ENCODE results near the gene PRLR.
"Not testable (repeated sequence)": the region's sequence is repeated elsewhere in the genome, so short reads cannot be mapped to it uniquely, and the experiment has no call there.

PRLR gene

DNA sequence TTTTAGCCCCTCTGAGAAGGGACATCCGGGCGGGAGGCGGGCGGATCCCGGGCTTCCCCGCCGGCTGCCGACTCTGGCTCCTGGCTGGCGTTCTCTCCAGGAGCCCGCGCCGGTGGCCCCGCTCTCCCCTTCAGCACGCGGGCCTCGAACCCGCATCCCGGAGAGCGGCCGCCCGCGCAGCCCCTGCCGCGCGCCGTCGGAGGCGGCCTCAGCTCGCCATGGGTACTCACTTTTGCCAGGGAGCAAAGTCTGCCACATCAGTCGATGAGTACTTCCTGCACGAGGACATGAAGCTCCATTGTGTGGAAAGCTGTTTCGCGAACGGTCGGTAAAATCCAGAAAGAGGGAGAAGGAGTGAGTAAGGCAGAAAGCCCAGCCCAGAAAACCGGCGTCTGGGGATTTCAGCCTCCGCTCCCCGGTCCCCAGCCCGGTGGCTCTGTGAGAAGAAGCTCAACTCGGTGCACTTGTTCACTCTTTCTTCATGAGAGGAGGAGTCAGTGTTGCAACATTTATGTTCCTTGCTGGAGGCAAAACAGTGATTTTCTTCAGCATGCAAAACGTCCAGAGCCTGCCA lies at the start of gene PRLR:
Gene PRLR (minus strand): TSS at position 450 of the 574 bp plus-strand sequence. CDS start 140,867 bp downstream, outside the sequence.
- DNase-seq (ENCODE audit: low read depth) = no peak

DNA sequence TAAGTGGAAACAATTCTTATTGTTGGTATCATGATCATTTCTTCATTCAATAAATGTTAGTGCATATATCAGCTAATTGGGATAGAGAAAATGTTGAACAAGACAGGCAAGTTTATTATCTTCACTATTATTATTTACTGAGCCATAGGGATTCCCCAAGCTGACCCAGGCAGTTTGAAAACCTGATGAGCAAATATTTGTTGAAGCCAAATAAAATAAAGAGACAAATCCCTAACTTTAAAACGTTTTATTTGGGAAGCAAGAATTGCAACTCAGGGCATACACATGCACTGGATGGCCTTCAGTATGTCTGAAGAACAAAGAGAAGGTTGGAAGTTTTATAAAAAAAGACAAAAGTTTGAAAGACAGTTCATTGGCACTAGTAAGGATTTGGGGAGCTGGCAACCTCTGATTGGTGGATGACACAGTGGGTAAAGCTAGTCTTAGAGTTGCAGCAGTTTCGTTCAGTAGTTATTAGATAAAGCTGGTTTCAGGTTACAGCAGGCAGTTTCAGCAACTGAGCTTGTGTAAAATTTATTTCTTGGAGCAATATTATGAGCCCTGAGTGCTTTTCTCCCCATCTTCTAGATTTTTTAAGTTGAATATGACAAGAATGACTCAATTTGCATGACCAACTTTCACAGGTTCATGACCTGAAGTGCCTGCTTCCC lies 44.7 kb upstream of the PRLR start:
- no peak for DNase-seq (ENCODE audit: low read depth)

DNA sequence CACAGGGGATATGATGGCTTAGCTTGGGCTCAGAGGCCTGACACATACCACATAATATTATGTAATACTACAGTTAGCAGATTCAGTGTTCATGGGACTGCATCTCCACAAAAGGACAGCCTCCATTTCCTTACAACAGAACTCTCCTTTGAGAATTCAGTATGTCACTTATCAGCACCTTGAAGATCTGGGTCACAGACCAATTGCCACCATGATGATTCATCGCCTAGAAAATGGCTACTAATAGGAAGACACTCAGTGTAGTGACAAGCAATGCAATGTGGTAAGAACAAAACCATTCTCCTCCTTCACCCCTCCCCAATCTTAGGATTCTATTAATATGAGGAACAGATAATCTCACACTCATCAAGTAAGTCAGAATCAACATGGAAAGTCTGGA lies 38.7 kb upstream of the PRLR start:
- no peak for DNase-seq (ENCODE audit: low read depth)

DNA sequence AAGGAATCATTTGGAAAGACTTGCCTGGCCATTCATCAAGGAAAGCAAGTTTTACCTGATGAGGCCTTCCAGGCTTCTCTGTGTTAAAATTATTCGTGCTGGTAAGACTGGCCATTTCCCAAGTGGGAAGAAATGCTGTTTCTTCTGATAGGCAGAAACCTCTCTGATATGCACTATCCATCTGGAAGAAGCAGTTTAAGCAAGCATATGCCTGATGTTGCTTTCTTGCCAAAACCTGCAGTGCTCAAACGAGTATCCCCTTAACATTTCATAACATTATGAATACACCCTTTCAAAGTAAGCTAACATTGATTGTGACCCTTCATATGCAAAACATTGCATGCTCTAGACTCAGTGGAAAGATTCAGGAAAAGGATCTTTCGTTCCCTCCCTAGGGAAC lies 36.0 kb upstream of the PRLR start:
- DNase-seq (ENCODE audit: low read depth) = no peak

DNA sequence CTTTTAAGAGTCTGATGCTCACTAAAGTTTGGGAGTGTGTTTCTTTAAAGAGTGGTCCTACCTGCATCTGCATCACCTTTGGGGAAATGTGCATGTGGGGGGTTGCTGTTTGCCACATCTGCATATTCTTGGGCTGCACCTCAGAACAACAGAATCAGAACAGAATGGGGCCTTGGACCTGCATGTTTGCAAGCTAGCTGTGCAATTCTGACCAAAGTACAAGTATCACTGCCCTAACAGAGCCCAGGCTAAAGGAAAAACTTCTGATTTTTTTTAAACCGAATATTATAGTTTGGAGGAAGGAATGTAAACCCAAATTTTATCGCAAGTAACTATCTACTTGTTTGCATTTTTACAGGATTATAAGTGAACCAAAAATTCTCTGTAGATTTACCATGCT lies 34.2 kb upstream of the PRLR start:
- no peak for DNase-seq (ENCODE audit: low read depth)

DNA sequence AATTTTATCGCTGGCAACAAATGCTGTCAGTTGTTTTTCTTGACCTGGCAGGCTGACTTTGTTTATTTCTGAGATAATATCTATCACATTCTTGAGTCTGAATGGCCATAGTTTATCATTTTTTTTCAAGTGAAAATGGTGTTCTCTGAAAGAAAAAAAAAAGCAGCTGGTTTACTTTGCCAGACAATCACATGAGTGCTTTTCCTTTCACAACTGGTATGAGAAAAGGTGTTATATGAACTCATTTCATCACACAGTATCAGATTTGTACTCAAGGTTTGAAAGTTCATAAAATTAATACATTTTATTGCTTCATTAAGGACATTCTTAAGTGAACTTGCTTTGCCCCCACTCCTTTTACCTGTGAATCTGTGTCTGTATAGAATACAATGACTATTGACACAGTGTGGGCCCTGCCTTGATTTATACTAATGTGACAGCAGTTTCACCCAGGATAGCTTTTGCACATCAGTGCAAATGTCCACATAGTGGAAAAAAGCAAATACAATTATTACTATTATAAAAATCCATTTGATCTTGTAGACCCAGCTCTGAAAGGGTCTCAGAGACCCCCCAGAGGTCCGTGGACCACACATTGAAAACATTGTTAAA lies 33.1 kb upstream of the PRLR start:
- DNase-seq (ENCODE audit: low read depth) = no peak

DNA sequence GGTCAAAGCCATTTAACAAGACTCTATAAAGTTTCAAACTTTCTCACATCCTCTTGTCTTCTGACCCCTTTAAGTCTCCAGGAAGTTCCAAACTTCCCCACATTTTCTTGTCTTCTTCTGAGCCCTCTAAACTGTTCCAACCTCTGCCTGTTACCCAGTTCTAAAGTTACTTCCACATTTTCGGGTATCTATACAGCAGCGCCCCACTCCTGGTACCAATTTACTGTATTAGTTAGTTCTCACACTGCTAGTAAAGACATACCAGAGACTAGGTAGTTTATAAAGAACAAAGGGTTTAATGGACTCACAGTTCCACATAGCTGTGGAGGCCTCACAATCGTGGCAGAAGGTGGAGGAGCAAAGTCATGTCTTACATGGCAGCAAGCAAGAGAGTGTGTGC lies 23.3 kb upstream of the PRLR start:
- DNase-seq (ENCODE audit: low read depth) = no peak

DNA sequence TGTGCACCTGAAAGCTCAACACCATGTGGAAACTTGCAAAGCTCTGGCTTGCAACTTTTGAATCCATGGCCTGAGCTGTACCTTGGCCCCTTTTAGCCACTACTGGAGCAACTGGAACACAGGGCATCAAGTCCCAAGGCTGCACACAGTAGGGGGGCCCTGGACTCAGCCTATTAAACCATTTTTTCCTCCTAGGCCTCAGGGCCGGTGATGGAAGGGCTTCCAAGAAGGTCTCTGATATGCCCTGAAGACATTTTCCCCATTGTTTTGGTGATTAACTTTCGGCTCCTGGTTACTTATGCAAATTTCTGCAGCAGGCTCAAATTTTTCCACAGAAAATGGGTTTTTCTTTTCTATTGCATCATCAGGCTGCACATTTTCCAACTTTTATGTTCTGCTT lies 22.7 kb upstream of the PRLR start:
- no peak for DNase-seq (ENCODE audit: low read depth)

DNA sequence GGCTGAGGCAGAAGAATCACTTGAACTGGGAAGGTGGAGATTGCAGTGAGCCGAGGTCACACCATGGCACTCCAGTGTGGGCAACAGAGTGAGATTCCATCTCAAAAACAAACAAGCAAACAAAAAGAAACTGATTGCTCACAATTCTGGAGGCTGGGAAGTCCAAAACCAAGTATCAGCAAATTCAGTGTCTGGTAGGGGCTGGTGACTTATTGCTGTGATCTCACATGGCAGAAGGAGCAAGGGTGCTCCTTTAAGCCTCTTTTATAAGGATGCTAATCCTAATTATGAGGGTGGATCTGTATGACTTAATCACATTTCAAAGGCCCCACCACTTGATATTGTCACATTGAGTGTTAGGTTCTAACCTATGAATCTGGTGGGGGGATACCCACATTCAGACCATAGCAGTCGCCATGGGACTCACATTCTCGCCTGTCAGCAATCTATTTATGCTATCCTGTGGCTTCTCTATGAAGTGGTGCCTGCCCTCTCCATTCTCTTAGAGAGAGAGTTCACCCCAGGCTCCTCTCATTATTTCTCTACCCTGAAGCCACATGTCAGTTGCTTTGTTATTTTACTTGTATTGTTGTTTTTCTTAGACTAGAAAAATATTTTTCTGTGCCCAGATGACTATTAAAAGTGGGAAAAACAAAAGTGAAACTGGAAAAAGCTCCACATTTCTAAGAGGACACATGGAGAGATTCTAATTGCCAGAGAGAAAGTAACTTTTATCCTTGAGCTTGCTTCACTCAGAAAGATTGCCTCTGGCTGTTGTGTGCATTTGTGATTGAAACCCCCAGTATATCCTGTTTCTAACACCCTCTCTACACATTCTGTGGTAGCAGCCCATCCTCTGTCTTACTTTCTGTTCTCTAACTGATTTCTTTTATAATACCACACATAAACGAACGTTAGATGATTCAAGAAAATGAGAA lies 18.8 kb upstream of the PRLR start:
- no peak for DNase-seq (ENCODE audit: low read depth)

DNA sequence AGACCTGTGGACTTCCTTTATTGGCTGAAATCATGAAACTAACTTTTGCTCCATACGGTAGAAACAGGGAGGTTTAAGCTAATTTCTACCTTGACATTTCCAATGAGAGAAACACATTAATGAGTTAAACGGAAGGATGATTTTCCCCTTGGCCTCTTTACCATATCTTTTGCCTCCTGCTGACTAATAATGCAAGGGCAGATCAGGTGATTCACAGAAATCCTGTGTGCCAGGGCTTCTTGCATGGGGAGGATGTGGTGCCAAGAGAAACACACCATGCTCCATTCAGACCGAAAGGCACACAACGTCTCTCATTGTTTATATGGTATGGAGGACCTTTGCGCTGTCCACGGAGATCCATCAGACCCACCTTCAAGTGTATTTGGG lies 17.4 kb upstream of the PRLR start:
- DNase-seq (ENCODE audit: low read depth) = no peak

DNA sequence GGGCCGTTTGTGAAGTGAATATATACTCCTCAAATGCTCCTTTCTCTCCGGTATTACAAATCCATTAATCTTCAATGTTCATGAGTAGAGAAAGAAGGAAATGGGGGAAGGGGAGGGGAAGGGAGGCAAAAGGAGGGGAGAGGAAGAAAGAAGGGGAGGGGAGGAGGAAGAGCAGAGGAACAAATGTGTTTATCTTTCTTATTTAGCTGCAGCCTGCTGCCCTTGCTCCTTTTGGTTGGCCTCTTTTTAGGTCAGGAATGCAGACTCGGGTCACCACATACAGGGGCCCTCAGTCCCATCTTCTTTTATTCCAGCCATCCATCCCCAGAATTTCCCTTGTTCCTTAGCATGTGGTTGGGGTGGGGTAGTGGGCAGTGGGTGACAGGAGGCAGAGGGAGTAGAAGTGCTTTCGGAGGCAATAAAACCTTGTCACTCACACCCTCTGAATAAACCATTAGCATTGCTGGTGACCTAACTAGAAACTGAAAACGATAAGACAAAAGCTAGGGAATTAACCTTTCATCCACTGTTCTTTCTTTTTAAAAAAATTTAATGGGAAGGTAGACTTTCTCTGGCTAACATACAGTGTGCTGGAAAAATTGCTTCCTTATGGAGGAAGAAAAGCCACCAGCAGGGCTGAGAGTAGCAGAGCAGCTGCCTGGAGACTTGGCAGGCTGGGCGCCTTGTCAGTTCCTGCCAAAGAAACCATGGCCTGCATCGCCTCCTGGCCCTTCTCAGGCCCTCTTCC lies 16.8 kb upstream of the PRLR start:
- no peak for DNase-seq (ENCODE audit: low read depth)

DNA sequence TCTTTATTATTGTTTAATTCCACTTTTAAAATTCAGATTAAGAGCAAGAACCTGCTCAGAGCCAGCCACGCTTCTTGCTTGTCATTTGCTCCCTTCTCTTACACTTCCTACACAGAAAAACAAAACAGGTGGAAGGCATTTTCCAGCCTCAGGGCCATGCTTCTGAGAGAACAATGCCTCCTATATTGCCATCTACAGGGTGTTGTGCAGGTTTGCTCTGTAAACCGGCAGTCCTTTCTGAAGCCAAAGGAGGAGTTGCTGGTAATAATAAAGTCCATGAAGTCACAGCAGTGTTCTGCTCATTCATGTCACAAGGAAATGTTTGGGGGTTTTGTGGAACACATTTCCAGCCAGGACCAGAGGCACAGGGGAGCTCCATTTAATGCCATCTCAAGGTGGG lies 16.1 kb upstream of the PRLR start:
- no peak for DNase-seq (ENCODE audit: low read depth)

DNA sequence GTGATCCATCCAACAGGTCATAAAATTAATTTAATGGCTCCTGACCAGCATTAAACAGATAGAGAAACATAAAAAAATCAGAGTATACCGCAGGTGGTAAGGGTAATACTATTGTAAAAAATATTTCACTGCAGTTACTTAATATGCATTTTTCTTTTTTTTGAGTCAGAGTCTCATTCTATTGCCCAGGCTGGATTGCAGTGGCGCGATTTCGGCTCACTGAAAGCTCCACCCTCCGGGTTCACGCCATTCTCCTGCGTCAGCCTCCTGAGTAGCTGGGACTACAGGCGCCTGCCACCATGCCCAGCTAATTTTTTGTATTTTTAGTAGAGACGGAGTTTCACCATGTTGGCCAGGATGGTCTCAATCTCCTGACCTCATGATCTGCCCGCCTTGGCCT lies 15.1 kb upstream of the PRLR start:
- DNase-seq (ENCODE audit: low read depth) = not testable (repeated sequence)

DNA sequence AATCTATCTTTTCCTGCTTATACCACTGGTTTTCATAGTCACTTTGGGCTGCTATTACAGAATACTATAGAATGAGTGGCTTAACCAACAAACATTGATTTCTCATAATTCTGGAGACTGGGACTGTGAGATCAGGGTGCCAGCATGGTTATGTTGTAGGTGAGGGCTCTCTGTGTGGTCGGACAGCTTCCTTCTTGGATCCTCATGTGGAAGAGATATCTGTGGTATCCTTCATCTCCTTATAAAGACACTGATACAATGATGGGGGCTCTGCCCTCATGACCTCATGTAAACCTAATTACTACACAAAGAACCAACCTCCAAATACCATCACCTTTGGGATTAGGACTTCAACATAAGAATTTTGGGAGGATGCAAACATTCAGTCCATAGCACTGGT lies 13.9 kb upstream of the PRLR start:
- DNase-seq (ENCODE audit: low read depth) = no peak

DNA sequence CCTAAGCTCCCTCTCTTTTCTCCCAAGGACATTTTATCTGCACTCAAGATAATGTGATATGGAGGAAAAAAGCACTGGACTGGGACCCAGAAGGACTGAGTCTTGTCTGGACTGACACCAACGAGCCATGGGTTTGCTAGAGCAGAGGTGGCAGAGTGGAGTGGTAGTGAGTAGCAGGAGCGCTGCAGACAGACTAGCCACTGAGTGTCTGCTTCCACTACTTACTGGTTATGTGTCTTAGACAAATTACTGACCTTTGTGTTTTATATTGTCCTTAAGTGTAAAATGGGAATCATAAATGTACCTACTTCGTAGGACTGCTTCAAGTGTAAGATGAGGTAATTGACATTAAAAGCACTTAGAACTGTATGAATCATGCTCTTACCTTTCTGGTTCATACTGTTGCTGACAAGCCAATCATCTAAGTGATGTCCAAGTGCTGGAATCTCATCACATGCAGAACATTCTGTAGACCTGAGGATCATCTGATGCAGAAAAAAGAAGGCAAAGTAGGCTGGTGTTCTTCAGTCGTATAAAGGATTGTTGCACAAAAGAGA lies 12.5 kb upstream of the PRLR start:
- DNase-seq (ENCODE audit: low read depth) = no peak

DNA sequence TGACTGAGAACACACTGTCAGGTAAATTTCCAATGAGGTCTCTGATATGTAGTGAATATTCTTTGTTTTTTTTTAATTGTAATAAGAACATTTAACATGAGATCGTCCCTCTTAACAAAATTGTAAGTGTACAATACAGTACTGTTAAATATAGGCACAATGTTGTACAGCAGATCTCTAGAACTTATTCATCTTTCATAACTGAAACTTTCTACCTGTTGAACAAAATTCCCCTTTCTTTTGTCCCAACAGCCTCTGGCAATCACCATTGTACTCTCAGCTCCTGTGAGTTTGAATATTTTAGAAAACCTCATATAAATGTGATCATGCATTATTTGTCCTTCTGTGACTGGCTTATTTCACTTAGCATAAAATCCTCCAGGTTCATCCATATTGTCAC lies 10.6 kb upstream of the PRLR start:
- DNase-seq (ENCODE audit: low read depth) = no peak

DNA sequence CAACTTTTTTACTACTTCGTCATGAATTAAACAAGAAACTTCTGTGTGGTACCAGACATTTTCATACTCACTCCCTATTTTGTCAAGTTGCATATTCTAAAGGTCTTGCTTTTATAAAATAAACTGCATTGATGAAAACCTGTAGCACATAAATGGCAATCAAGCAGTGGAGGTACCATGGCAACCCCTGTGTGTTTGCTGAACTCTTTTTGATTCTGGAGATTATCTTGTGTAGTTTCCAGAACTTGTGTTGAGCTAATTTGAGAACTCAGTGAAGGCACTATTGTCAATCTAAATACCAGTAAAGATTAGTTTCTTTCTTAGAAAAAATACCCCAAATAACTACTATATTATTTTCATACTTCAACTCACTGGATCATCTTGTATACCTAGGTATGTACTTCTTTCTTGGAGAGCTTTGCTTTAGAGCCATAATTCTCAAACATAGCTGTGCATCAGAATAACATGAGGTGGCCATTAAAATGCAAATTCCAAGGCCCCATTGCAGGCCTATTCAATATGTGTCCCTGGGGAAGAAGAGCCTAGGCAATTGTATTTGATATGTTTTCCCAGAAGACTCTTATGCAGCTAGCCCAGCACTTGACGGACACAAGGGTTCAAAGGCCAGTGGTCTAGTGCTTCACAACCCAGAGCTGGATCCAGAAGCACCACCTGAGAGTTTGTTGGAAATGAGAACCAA lies 9.8 kb upstream of the PRLR start:
- DNase-seq (ENCODE audit: low read depth) = no peak

DNA sequence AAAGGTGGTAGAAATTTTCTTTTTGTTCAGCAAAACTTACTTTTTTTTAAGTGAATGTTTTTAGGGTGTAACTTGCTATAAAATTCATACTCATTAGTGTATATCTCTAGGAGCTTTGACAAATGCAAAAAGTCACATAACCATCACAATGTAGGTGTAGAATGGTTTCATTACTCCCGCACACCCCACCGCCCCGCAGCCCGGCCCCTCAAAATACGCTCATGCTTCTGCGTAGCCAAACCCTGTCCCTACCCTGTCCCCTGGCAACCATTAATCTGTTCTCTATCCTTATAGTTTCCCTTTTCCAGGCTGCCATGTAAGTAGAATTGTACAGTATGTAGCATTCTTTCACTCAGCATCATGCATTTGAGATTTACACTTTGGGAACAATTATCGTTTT lies 9.2 kb upstream of the PRLR start:
- no peak for DNase-seq (ENCODE audit: low read depth)

DNA sequence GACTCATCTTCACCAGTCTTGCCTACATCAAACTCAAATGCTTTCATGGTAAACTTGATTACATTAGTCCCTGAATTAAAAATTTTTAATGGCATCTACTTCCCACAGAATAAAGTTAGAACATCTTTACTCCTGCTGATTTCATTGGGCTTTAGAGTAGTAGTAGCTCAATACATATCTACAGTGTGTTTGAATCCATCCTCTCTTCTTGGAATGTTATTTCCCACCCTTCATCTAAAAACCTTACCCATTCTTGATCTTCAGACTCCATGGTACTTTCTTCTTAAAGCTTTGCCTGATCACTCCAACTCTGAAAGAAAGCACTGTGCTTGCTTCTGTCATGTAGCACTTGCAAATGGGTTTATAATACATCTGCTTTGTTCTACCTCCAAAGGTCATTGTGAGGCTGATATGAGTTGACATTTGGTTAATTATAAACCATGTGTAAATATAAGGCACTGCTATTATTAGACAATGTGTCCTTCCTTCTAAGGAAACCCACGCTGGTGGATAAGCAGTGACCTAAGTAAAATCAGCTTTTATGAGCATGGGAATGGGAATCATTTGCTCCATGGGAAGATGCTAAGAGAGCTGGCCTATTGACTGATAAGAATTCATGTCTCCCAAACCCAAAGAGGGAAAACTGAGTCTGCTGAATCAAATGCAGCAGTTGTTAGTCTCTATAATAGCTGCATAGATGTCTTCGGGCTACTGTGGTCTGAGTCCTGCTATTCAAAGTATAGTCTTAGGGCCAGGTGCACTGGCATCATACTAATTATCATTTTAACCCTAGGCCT lies 7.5 kb upstream of the PRLR start:
- DNase-seq (ENCODE audit: low read depth) = no peak

DNA sequence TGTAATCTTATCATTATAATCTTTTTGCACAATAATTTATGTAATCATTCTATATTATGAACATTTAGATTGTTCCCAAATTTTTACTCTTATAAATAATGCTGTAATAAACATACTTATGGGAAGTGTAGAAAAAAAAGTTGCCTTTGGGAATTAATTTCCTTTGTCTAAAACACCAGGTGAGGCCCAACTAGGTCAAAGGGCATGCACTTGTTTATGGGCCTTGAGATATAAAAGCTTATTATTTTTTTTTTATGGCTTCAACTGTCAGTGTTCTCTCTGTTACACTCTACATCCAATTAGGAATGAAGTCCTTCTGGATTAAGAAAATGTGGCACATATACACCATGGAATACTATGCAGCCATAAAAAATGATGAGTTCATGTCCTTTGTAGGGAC lies 6.5 kb upstream of the PRLR start:
- DNase-seq (ENCODE audit: low read depth) = no peak
